DOHH2 (cell line): ENCODE measurements around the gene PLSCR2.
"Not testable (repeated sequence)": the region's sequence is repeated elsewhere in the genome, so short reads cannot be mapped to it uniquely, and the experiment has no call there.

Experiments used
- H3F3A ChIP-seq: fragments of 200-600 bp; sonication (generic), shearing (Covaris generic); 2 replicates; pipeline ENCODE4 v1.6.0; 2016; ENCODE audit warnings: antibody characterized with exemption, mild to moderate bottlenecking; ENCODE audit not compliant: control insufficient read depth, insufficient read depth
- H3K27ac ChIP-seq: fragments of 200-600 bp; sonication (generic); 2 replicates; pipeline ENCODE4 v1.5.1; 2014; ENCODE audit warnings: low read depth, mild to moderate bottlenecking, low read length, moderate library complexity
- H3K27me3 ChIP-seq: fragments of 200-600 bp; sonication (generic); 2 replicates; pipeline ENCODE4 v1.6.1; 2014; ENCODE audit warnings: mild to moderate bottlenecking, low read length, mixed read lengths; ENCODE audit not compliant: control insufficient read depth
- H3K36me3 ChIP-seq: fragments of 200-600 bp; sonication (generic); 2 replicates; pipeline ENCODE4 v1.6.1; 2014; ENCODE audit warnings: mild to moderate bottlenecking, low read length, moderate library complexity, mixed read lengths; ENCODE audit not compliant: control insufficient read depth
- H3K4me1 ChIP-seq: fragments of 200-600 bp; sonication (generic); 2 replicates; pipeline ENCODE4 v1.6.1; 2014; ENCODE audit warnings: mild to moderate bottlenecking, low read length, mixed read lengths; ENCODE audit not compliant: control insufficient read depth
- H3K4me2 ChIP-seq: fragments of 200-600 bp; sonication (generic); 2 replicates; pipeline ENCODE4 v1.6.0; 2014; ENCODE audit warnings: mild to moderate bottlenecking, low read length, moderate library complexity
- H3K4me3 ChIP-seq: fragments of 200-600 bp; sonication (generic); 2 replicates; pipeline ENCODE4 v1.5.1; 2014; ENCODE audit warnings: mild to moderate bottlenecking, low read length, mixed read lengths
- H3K79me2 ChIP-seq: fragments of 200-600 bp; sonication (generic); 2 replicates; pipeline ENCODE4 v1.6.1; 2014; ENCODE audit warnings: mild to moderate bottlenecking, low read length, mixed read lengths; ENCODE audit not compliant: control insufficient read depth
- H3K9me2 ChIP-seq: fragments of 200-600 bp; sonication (generic); replicated peaks from 2 replicates; pipeline ENCODE4 v1.6.1; 2014; ENCODE audit warnings: mild to moderate bottlenecking, low read length, mixed read lengths; ENCODE audit not compliant: control insufficient read depth
- H3K9me3 ChIP-seq: fragments of 200-600 bp; sonication (generic); 2 replicates; pipeline ENCODE4 v1.6.1; 2014; ENCODE audit warnings: antibody characterized with exemption, low read length, mixed read lengths; ENCODE audit not compliant: control insufficient read depth, insufficient read depth
- H4K20me1 ChIP-seq: fragments of 200-600 bp; sonication (generic); 2 replicates; pipeline ENCODE4 v1.6.0; 2014; ENCODE audit warnings: low read depth, mild to moderate bottlenecking, antibody characterized with exemption, low read length, moderate library complexity; ENCODE audit not compliant: control insufficient read depth, insufficient read depth
- CTCF ChIP-seq: fragments of 200-600 bp; sonication (generic); IDR thresholded peaks from one replicate; pipeline ENCODE4 v1.5.1; 2014; ENCODE audit warnings: antibody characterized with exemption, mild to moderate bottlenecking, low read depth, low read length; ENCODE audit not compliant: poor library complexity, severe bottlenecking
- EZH2phosphoT487 ChIP-seq: fragments of 200-600 bp; sonication (generic); IDR thresholded peaks from 2 replicates; pipeline ENCODE4 v1.6.1; 2017; ENCODE audit warnings: borderline replicate concordance, mild to moderate bottlenecking, antibody characterized with exemption, low read length, moderate library complexity, mixed read lengths

Gene PLSCR2

GRCh38 chr3:146416366-146416765 is 53.0 kb downstream of the PLSCR2 start:
- Histone ChIP-seq H3K4me1 (no peaks in the 10 kb centered on the region), H3F3A (no peaks in the 10 kb centered on the region), H3K79me2 (no peaks in the 10 kb centered on the region), H3K9me2 (no peaks in the 10 kb centered on the region), H3K27me3 (no peaks in the 10 kb centered on the region), H4K20me1 (no peaks in the 10 kb centered on the region), H3K27ac (no peak overlapping the region), H3K4me2 (no peak overlapping the region), H3K36me3 (no peaks in the 10 kb centered on the region), H3K9me3 (peaks cover 3% of the 10 kb centered on the region; the same call in 1 of the 2 replicates), H3K4me3 (no peak overlapping the region)
- TF ChIP-seq CTCF (no peak), EZH2phosphoT487 (no peak)

GRCh38 chr3:146414010-146414409 is 55.4 kb downstream of the PLSCR2 start:
- Histone ChIP-seq H3K9me3 (peaks cover 3% of the 10 kb centered on the region; the same call in 1 of the 2 replicates), H3K36me3 (no peaks in the 10 kb centered on the region), H3K27me3 (no peaks in the 10 kb centered on the region), H3K4me2 (no peak overlapping the region), H3K27ac (no peak overlapping the region), H3K4me3 (no peak overlapping the region), H3K4me1 (no peaks in the 10 kb centered on the region), H3F3A (no peaks in the 10 kb centered on the region), H3K79me2 (no peaks in the 10 kb centered on the region), H3K9me2 (no peaks in the 10 kb centered on the region), H4K20me1 (no peaks in the 10 kb centered on the region)
- no peak for TF ChIP-seq EZH2phosphoT487
- TF ChIP-seq CTCF: no peak

- not testable (repeated sequence) for H4K20me1 ChIP-seq, H3K27me3 ChIP-seq, H3F3A ChIP-seq, H3K36me3 ChIP-seq, H3K4me1 ChIP-seq, H3K4me2 ChIP-seq, H3K27ac ChIP-seq, H3K9me3 ChIP-seq, H3K4me3 ChIP-seq, H3K9me2 ChIP-seq, H3K79me2 ChIP-seq
Measured at GRCh38 chr3:146412711-146413110, 56.6 kb downstream of the PLSCR2 start.

- no peaks in the 10 kb centered on the region for H3K4me1 ChIP-seq
- H3K27me3 ChIP-seq: no peaks in the 10 kb centered on the region
- H3K79me2 ChIP-seq: no peaks in the 10 kb centered on the region
- H4K20me1 ChIP-seq: no peaks in the 10 kb centered on the region
- no peak overlapping the region for H3K27ac ChIP-seq
- no peaks in the 10 kb centered on the region for H3K9me2 ChIP-seq
- TF ChIP-seq EZH2phosphoT487: no peak
- TF ChIP-seq CTCF: no peak
- no peaks in the 10 kb centered on the region for H3K36me3 ChIP-seq
- no peaks in the 10 kb centered on the region for H3F3A ChIP-seq
- no peak overlapping the region for H3K4me3 ChIP-seq
- H3K4me2 ChIP-seq: no peak overlapping the region
- H3K9me3 ChIP-seq: peaks cover 3% of the 10 kb centered on the region; the same call in 1 of the 2 replicates
Measured at GRCh38 chr3:146407956-146408355, 61.4 kb downstream of the PLSCR2 start.
